Tibial nerve (tissue), 4 donors: ENCODE data around the gene POU2AF3.

ENCODE experiments used
- EP300 ChIP-seq, 2 donors: sonication (generic); formaldehyde crosslinking; IDR thresholded peaks; one replicate each; pipeline ENCODE4 v1.6.1; 2017; ENCODE audit warnings: antibody characterized with exemption in 2 of 2, mild to moderate bottlenecking in 1 of 2
- POLR2A ChIP-seq, 2 donors: fragments of 450-650 bp; IDR thresholded peaks; one replicate each; pipeline ENCODE4 v1.6.1; 2017; ENCODE audit warnings: antibody characterized with exemption in 2 of 2, mild to moderate bottlenecking in 2 of 2, moderate library complexity in 2 of 2
- TF ChIP-seq, protein P1 (sequence below), 5 experiments: fragments of 200-600 bp in 3 of 5; fragments of 450-650 bp in 2 of 5; sonication (generic) in 3 of 5; IDR thresholded peaks; one replicate each; pipeline ENCODE4 v1.5.1; 2016 to 2019; ENCODE audit warnings: antibody characterized with exemption in 5 of 5, mild to moderate bottlenecking in 3 of 5, moderate library complexity in 2 of 5

DNA sequence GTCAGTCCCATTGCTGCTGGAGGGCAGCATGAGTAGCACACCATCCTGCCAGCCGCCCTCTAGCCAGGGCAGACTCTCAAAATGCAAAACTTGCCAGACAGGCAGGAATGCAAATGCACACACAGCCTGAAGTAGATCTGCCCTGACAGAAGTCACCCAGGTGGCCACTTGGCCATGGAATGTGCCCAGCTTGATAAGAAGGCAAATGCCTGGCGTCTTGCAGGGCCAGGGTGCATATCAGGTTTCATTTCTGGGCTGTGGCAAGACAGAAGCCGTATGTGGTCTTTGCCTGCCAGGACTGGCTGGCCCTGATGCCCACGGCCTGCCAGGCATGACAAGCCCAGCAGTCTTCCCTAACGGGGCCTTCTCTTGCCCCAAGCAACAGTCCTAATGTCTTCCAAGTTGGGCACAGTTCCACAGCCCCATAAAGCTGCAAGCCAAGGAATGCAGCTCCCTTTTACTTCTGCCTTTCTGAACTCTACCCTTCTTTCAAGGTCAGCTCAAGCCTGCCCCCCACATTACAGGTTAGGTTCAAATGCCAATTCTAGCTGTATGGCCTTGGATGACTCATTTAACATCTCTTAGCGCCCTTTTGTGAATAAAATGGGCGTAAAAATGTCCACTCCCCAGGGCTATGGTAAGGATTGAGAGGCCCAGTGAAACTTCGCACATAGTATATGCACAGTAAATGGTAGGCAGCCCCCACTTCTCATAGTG, 29.7 kb downstream of the POU2AF3 start:
- TF ChIP-seq, protein P1, sequence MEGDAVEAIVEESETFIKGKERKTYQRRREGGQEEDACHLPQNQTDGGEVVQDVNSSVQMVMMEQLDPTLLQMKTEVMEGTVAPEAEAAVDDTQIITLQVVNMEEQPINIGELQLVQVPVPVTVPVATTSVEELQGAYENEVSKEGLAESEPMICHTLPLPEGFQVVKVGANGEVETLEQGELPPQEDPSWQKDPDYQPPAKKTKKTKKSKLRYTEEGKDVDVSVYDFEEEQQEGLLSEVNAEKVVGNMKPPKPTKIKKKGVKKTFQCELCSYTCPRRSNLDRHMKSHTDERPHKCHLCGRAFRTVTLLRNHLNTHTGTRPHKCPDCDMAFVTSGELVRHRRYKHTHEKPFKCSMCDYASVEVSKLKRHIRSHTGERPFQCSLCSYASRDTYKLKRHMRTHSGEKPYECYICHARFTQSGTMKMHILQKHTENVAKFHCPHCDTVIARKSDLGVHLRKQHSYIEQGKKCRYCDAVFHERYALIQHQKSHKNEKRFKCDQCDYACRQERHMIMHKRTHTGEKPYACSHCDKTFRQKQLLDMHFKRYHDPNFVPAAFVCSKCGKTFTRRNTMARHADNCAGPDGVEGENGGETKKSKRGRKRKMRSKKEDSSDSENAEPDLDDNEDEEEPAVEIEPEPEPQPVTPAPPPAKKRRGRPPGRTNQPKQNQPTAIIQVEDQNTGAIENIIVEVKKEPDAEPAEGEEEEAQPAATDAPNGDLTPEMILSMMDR (IDR thresholded peaks at IDR 0.05), result no peak
- TF ChIP-seq POLR2A (IDR thresholded peaks at IDR 0.05) (no peak), EP300 (IDR thresholded peaks at IDR 0.05) (no peak)
